Common myeloid progenitor, CD34-positive (primary cell): ENCODE measurements around the gene APOC3.

Source experiments
- CTCF ChIA-PET: fragments of 350-600 bp; sonication (Branson Sonifier 250); formaldehyde crosslinking; loops from one replicate; lab custom pipeline; 2021; ENCODE audit warnings: antibody characterized with exemption; lab: Charles Lee
- POLR2A ChIA-PET: fragments of 350-600 bp; sonication (Branson Sonifier 250); formaldehyde crosslinking; loops from one replicate; lab custom pipeline; 2021; ENCODE audit warnings: antibody characterized with exemption; lab: Charles Lee
- DNase-seq, 3 donors: peaks; one replicate each; pipeline versions ENCODE4 v3.0.0 to v3.0.0-alpha.2; 2013
- H3K27ac ChIP-seq, 2 experiments: 1 replicate in 1 of 2; 2 replicates in 1 of 2; pipeline ENCODE4 v1.7.0; 2013; ENCODE audit warnings: inconsistent platforms in 2 of 2, low read length in 2 of 2, mild to moderate bottlenecking in 2 of 2, low read depth in 1 of 2, moderate library complexity in 1 of 2; ENCODE audit not compliant: severe bottlenecking in 2 of 2, insufficient read depth in 1 of 2, poor library complexity in 1 of 2
- H3K27me3 ChIP-seq, 5 experiments: replicated peaks in 2 of 5; 1 replicate in 3 of 5; 2 replicates in 2 of 5; pipeline versions ENCODE4 v1.6.1 to v1.7.0; 2013; ENCODE audit warnings: low read length in 4 of 5, mild to moderate bottlenecking in 2 of 5, moderate library complexity in 2 of 5, inconsistent platforms in 1 of 5; ENCODE audit not compliant: insufficient read depth in 5 of 5, control insufficient read depth in 4 of 5
- H3K36me3 ChIP-seq, 4 experiments: 1 replicate in 2 of 4; 2 replicates in 2 of 4; pipeline versions ENCODE4 v1.6.1 to v1.7.0; 2013; ENCODE audit warnings: low read length in 3 of 4, control low read depth in 1 of 4, mild to moderate bottlenecking in 1 of 4; ENCODE audit not compliant: control insufficient read depth in 4 of 4, insufficient read depth in 4 of 4
- H3K4me1 ChIP-seq, 4 experiments: 1 replicate in 3 of 4; 2 replicates in 1 of 4; pipeline versions ENCODE4 v1.6.1 to v1.7.1; 2013; ENCODE audit warnings: low read length in 3 of 4, mild to moderate bottlenecking in 3 of 4, control low read depth in 1 of 4, inconsistent platforms in 1 of 4, moderate library complexity in 1 of 4; ENCODE audit not compliant: control insufficient read depth in 4 of 4, insufficient read depth in 4 of 4; ENCODE audit errors: control extremely low read depth in 1 of 4
- H3K4me3 ChIP-seq, 7 experiments: 1 replicate in 4 of 7; 2 replicates in 3 of 7; pipeline versions ENCODE4 v1.5.1 to v1.7.0; 2013; ENCODE audit warnings: mild to moderate bottlenecking in 7 of 7, low read length in 6 of 7, moderate library complexity in 6 of 7, inconsistent platforms in 2 of 7, low read depth in 2 of 7, control low read depth in 1 of 7; ENCODE audit not compliant: insufficient read depth in 4 of 7, control insufficient read depth in 1 of 7; ENCODE audit errors: extremely low read depth in 1 of 7
- H3K9me3 ChIP-seq, 5 experiments: 1 replicate in 4 of 5; 2 replicates in 1 of 5; pipeline versions ENCODE4 v1.6.1 to v1.7.1; 2013; ENCODE audit warnings: low read length in 4 of 5, mild to moderate bottlenecking in 2 of 5, inconsistent platforms in 1 of 5, low read depth in 1 of 5, moderate library complexity in 1 of 5; ENCODE audit not compliant: control insufficient read depth in 4 of 5, insufficient read depth in 2 of 5; ENCODE audit errors: control extremely low read depth in 1 of 5
- WGBS: methylation state at CpG from one replicate; pipeline ENCODE4 v1.1.5; 2013; ENCODE audit not compliant: insufficient coverage; 5-methylcytosine and 5-hydroxymethylcytosine counted together

The APOC3 gene

GRCh38 chr11:116840224-116840745, 10.6 kb downstream of the APOC3 start:
- Histone ChIP-seq H3K4me3 (no peak overlapping the region), H3K27me3 (no peaks in the 10 kb centered on the region), H3K36me3 (peaks cover 2 to 23% (median 11%) of the 10 kb centered on the region in 4 experiments), H3K4me1 (peaks cover 0 to 22% (median 15%) of the 10 kb centered on the region in 4 experiments), H3K27ac (no peak overlapping the region), H3K9me3 (no peaks in the 10 kb centered on the region)
- ChIA-PET CTCF (interaction anchor here (1.1 to 4.4 kb wide), 7 partner anchors 8 to 260 kb away, joined by 3 to 22 read pairs (median 4); partner anchors contain the start of genes APOA4 and APOA5), POLR2A (no interaction called here)
- 80% methylated on average over 5 of the region's 6 CpGs for WGBS
- DNase-seq: peak in 2 of 3 donors; percentile 37 to 45

- no peak for DNase-seq
- no peaks in the 10 kb centered on the region for H3K9me3 ChIP-seq
- no peak overlapping the region for H3K27ac ChIP-seq
- ChIA-PET CTCF (interaction anchor here (0.9 to 4.4 kb wide), 8 partner anchors 11 to 386 kb away, joined by 3 to 22 read pairs (median 4); partner anchors contain the start of genes APOA4, APOA5 and SIK3), POLR2A (no interaction called here)
- H3K36me3 ChIP-seq: peaks cover 4 to 28% (median 16%) of the 10 kb centered on the region in 4 experiments
- H3K27me3 ChIP-seq: no peaks in the 10 kb centered on the region
- H3K4me1 ChIP-seq: peaks cover 0 to 17% (median 9%) of the 10 kb centered on the region in 4 experiments
- 94% methylated on average over 5 of the region's 9 CpGs for WGBS
- H3K4me3 ChIP-seq: no peak overlapping the region
Observed at GRCh38 chr11:116840746-116841296, 11.1 kb downstream of the APOC3 start.

- H3K9me3 ChIP-seq: no peaks in the 10 kb centered on the region
- H3K27me3 ChIP-seq: no peaks in the 10 kb centered on the region
- peaks cover 6 to 41% (median 29%) of the 10 kb centered on the region in 4 experiments for H3K36me3 ChIP-seq
- no peak overlapping the region for H3K4me3 ChIP-seq
- 100% methylated on average over 2 of the region's 4 CpGs for WGBS
- no peak for DNase-seq
- peaks cover 0 to 11% (median 2%) of the 10 kb centered on the region in 4 experiments for H3K4me1 ChIP-seq
- CTCF ChIA-PET: interaction anchor here (1.0 to 4.4 kb wide), 3 partner anchors 14 to 256 kb away, joined by 3 to 22 read pairs (median 3); partner anchors contain the start of genes APOA5 and SIK3
- POLR2A ChIA-PET: no interaction called here
- no peak overlapping the region for H3K27ac ChIP-seq
Observed at GRCh38 chr11:116842117-116842516, 12.4 kb downstream of the APOC3 start.

GRCh38 chr11:116842909-116843308, 13.2 kb downstream of the APOC3 start:
- no peaks in the 10 kb centered on the region for H3K27me3 ChIP-seq
- ChIA-PET POLR2A (no interaction called here), CTCF (interaction anchor here (4.4 kb wide), 1 partner anchor 52 kb away, joined by 22 read pairs; the partner anchor contains the start of gene APOA5)
- peaks cover 7 to 49% (median 35%) of the 10 kb centered on the region in 4 experiments for H3K36me3 ChIP-seq
- no peak overlapping the region for H3K4me3 ChIP-seq
- DNase-seq: no peak
- no peaks in the 10 kb centered on the region for H3K9me3 ChIP-seq
- peaks cover 0 to 11% (median 2%) of the 10 kb centered on the region in 4 experiments for H3K4me1 ChIP-seq
- no peak overlapping the region for H3K27ac ChIP-seq
- WGBS: 97% methylated on average over 3 of the region's 4 CpGs

- ChIA-PET POLR2A (no interaction called here), CTCF (interaction anchor here (1.4 kb wide), 2 partner anchors 8 to 36 kb away, joined by 4 to 5 read pairs; no protein-coding TSS in a partner anchor)
- peak overlapping the region in 1 of 2 experiments; percentile 55 for H3K27ac ChIP-seq
- no peaks in the 10 kb centered on the region for H3K9me3 ChIP-seq
- 98% methylated on average over 5 of the region's 9 CpGs for WGBS
- H3K4me3 ChIP-seq: no peak overlapping the region
- H3K36me3 ChIP-seq: peaks cover 7 to 53% (median 36%) of the 10 kb centered on the region in 4 experiments
- peaks cover 0 to 16% (median 4%) of the 10 kb centered on the region in 4 experiments for H3K4me1 ChIP-seq
- no peaks in the 10 kb centered on the region for H3K27me3 ChIP-seq
- DNase-seq: no peak
Observed at GRCh38 chr11:116843661-116844060, 14.0 kb downstream of the APOC3 start.

- peaks cover 2 to 27% (median 14%) of the 10 kb centered on the region in 4 experiments for H3K4me1 ChIP-seq
- ChIA-PET POLR2A (no interaction called here), CTCF (interaction anchor here (1.4 to 1.8 kb wide), 3 partner anchors 8 to 35 kb away, joined by 4 to 9 read pairs (median 5); no protein-coding TSS in a partner anchor)
- WGBS: 93% methylated on average over 2 of the region's 4 CpGs
- H3K27ac ChIP-seq: no peak overlapping the region
- no peaks in the 10 kb centered on the region for H3K27me3 ChIP-seq
- DNase-seq: no peak
- H3K9me3 ChIP-seq: no peaks in the 10 kb centered on the region
- peaks cover 7 to 57% (median 39%) of the 10 kb centered on the region in 4 experiments for H3K36me3 ChIP-seq
- no peak overlapping the region for H3K4me3 ChIP-seq
Observed at GRCh38 chr11:116844722-116845121, 15.0 kb downstream of the APOC3 start.

GRCh38 chr11:116847612-116848011, 17.9 kb downstream of the APOC3 start:
- 100% methylated on average over 3 of the region's 4 CpGs for WGBS
- no peak overlapping the region for H3K27ac ChIP-seq
- H3K4me1 ChIP-seq: peaks cover 27 to 45% (median 41%) of the 10 kb centered on the region in 4 experiments
- ChIA-PET POLR2A (no interaction called here), CTCF (interaction anchor here (1.0 to 9.7 kb wide), 5 partner anchors 8 to 259 kb away, joined by 3 to 97 read pairs (median 6); partner anchors contain the start of genes APOA1 and APOA5)
- H3K27me3 ChIP-seq: no peaks in the 10 kb centered on the region
- H3K36me3 ChIP-seq: peaks cover 7 to 56% (median 39%) of the 10 kb centered on the region in 4 experiments
- no peak overlapping the region for H3K4me3 ChIP-seq
- no peaks in the 10 kb centered on the region for H3K9me3 ChIP-seq
- no peak for DNase-seq
